Colon (tissue), 2 donors: ENCODE measurements around the gene CDH12.
"Not testable (repeated sequence)": the region's sequence is repeated elsewhere in the genome, so short reads cannot be mapped to it uniquely, and the experiment has no call there.

ENCODE experiments used
- FAIRE-seq: peaks from 2 replicates; lab custom pipeline; 2012; peaks lifted over from hg19 to GRCh38; lab: Jason Lieb, UNC
- donor health status: control.
- donor health status: control.

CDH12 gene

DNA sequence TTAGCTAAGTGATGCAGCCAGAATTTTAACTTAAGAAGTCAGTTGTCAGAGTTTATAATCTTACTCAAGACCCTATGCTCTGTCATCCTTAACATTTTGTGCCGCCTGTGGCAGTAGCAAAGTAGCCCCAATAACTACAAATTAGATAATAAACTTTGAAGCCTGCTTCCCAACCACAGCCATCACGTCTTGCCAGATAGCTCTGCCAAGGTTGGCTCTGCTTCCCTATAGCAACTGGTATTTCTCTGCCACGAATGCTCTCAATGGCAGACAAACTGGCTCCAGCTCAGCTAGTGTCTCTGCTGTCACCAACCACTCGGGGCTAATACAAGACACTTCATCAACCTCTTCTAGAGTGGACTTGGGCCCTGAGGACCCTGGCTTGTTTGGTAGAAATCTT lies 576.1 kb downstream of the CDH12 start:
- no peak for FAIRE-seq

- not testable (repeated sequence) for FAIRE-seq
These were observed 587.3 kb downstream of the CDH12 start for GRCh38 chr5:22265855-22266254.

DNA sequence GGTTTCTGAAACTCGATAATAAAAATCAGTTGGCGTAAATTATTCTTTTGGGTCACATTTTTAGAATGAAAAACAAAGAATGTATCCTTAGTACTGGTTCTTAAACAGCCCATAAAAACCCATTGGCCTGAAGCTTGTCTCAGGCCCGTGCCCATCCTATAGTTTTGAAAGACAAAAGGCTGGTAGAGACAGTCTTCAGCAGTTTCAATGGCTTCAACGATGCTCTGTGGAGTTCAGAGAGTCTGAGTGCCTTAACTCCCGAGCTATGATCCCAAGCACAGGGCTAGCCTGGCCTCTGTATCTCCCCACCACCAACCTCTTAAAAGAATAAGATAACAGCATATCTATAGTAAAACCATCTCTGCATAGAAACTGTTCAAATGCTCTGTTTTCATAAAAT lies 595.0 kb downstream of the CDH12 start:
- FAIRE-seq, result no peak

DNA sequence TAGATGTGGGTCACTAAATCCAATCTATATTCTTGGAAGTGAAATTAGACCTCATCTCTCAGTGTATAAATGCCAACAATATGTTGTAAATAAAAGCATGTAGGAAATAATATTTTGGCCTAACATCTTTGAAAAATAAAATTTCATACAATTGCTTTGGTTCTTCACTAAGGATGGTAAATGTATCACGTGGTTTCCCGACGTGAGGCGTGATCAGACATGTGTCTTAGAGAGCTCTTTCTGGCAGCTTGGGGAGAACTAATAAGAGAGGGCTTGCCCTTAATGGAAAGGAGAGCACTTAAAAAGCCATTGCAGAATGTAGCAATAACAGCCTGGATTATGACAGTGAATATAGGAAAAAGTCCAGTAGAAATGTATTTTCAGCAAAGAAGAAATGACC lies 602.6 kb downstream of the CDH12 start:
- FAIRE-seq, result no peak

DNA sequence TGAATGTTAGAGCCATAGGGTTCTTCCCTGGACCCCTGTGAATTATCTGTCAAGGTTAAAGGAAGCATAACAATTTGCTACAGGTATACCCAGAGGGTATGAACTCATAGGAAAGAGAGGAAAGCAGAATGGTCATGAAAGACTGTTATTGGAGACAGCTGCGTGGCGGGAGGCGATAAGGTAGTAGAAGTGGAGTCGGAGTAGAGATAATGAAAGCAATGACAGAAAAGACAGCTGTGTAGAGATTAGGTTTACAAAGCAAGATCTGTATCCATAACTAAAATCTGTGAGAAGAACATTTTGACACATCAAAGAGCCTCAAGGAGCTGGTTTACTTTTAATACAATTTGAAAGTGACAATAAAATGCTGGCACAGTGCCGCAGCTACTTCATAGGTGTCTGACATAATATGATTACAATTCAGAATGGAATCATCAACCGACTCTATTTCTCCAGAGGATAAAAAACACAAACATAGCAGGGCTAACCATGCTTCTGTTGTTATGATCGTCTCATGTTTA lies 603.9 kb downstream of the CDH12 start:
- no peak for FAIRE-seq

DNA sequence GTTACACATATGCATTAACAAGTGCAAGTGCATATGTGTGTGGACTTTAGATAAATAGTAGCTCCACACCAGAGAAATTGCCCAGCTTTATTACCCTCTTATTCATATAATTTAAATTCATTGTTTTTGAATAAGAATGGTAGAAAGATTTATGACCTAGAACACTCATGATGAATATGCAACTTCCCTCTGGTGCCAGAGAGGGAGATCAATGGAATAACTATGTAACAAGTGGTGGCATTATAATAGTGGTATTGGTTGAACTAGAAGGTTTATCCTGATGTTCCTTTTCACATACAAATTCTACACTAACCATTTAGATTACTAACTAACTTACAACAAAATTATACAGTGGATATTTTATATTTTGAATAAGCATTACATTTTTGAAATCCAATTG lies 607.4 kb downstream of the CDH12 start:
- no peak for FAIRE-seq

GRCh38 chr5:22242532-22242931 lies 610.6 kb downstream of the CDH12 start:
- no peak for FAIRE-seq

- FAIRE-seq, result no peak
These were observed 615.1 kb downstream of the CDH12 start for GRCh38 chr5:22238047-22238446.

DNA sequence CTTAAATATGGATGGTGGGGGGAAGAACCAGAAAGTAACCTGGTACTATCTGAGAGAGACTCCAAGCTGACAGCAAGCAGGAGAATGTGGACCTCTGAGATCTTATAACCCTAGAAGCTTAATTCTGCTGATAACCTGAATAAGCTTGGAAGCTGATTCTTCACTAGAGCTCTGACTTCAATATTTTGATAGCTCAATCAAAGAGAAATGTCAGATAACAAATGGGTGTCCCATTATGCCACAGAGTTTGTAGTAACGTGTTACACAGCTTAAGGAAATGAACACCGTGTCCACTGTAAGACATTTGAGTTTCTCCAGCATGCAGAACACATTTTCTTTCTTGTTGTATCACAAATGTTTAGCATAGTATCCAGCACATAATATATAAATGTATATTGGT lies 626.7 kb downstream of the CDH12 start:
- FAIRE-seq, result no peak

DNA sequence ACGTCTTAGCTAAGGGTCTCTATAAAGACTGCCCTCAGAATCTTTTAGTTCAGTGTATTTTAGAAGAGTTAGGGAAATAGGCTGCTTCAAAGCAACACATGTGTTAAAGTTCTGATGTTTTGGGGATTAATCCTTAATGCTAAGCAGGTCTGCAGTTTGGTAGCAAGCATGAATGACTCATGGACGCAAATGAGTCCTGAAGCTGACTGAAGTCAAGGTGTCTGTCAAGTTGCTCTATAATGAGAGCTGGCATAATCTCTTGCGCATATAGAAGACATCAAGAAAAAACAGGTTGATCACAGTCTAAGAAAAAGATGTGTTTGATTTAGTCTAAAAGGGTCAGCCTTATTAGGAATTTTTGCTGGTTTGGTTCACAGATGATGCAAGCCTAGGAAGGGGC lies 630.1 kb downstream of the CDH12 start:
- no peak for FAIRE-seq

DNA sequence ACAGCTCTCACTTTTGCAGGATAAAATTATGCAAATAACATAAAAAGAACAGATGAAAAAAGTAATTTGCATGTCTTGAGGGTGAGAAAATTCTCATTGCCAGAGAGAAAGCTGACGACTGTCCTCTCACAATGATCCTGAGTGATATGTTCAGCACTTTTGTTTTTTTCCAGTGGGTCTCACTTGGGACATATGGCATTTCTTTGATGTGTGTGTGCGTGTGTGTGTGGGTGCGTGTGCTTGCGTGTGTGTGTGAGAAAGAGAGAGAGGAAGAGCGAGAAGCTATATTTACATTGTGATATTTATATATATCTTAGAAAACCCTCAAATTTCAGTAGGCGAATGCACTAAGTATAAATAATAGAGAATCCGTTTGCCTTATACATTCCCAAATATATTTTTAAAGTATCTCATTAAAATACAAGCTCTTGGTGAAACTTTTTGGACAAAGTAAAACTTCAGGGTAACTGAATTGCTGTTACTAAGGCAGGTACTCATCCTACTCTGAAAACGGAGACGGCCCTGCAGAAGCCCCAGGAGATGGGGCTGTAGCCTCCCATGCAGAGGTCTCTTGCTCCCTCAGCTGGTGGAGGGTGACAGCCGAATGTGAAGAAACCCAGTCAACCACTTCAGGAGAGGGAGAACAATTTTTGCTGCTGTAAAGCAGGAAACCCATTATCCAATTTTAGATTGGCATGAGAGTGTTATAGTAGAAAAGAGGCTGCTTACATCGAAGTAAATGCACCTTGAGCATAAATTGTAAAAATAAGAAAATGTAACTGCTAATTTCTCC lies 639.2 kb downstream of the CDH12 start:
- not testable (repeated sequence) for FAIRE-seq

- not testable (repeated sequence) for FAIRE-seq
These were observed 640.7 kb downstream of the CDH12 start for GRCh38 chr5:22212254-22212991.

- not testable (repeated sequence) for FAIRE-seq
These were observed 644.7 kb downstream of the CDH12 start for GRCh38 chr5:22208463-22208862.

DNA sequence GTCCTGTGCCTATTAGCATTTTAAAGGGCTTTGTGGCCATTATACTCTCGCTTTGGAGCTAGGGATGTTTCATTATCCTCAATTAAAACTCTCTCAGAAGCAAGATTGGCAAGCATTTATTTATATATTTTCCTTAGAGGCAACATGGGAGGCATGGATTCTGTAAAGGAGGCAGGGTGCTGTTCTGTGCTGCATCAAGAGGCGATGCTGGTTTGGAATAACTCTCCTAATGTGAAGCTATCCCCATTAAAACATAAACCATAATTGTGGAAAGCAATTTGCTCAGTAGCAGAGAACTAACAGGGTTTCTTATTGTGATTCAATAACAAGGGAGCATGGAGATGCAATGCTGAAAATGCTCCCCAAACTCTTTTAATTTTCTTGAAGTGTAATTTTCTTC lies 664.5 kb downstream of the CDH12 start:
- FAIRE-seq, result not testable (repeated sequence)

- not testable (repeated sequence) for FAIRE-seq
These were observed 665.4 kb downstream of the CDH12 start for GRCh38 chr5:22187632-22188228.

GRCh38 chr5:22169226-22169625 lies 683.9 kb downstream of the CDH12 start:
- FAIRE-seq, result not testable (repeated sequence)

- peak; percentile 62 for FAIRE-seq
These were observed 684.4 kb downstream of the CDH12 start for GRCh38 chr5:22168704-22169103.

DNA sequence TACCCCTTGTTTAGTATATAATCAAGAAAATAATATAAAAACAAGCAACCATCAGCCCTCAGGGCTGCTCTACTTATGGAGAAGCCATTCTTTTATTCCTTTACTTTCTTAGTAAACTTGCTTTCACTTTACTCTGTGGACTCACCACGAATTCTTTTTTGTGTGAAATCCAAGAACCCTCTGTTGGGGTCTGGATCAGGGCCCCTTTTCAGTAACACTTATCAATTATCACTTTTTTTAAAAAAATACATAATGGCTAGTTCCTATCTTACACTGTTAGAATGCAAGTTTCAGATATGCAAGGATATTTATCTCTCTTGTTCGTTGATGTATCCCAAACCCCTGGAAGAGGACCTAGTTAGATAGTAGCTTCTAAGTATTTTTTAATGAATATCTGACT lies 687.2 kb downstream of the CDH12 start:
- FAIRE-seq, result not testable (repeated sequence)

GRCh38 chr5:22164910-22165748 lies 688.0 kb downstream of the CDH12 start:
- FAIRE-seq, result not testable (repeated sequence)

GRCh38 chr5:22156953-22157352 lies 696.2 kb downstream of the CDH12 start:
- FAIRE-seq, result not testable (repeated sequence)

GRCh38 chr5:22154779-22155178 lies 698.4 kb downstream of the CDH12 start:
- not testable (repeated sequence) for FAIRE-seq

- peak; percentile 41 for FAIRE-seq
These were observed 701.3 kb downstream of the CDH12 start for GRCh38 chr5:22151801-22152200.
